Osteocyte (in vitro differentiated cells): ENCODE results near the gene TXNDC15. TPM values are rescaled to one million over a fixed set of nuclear protein-coding genes. Genes with fewer than 3 reads are reported as not detected.

Source experiments
- DNase-seq: peaks from one replicate; pipeline ENCODE4 v3.0.0; 2021; ENCODE audit warnings: mixed read lengths; ENCODE audit not compliant: unreplicated experiment; ENCODE audit errors: extremely low spot score
- H3K27ac Mint-ChIP-seq: one replicate; pipeline ENCODE4 v1.8.0; 2021; ENCODE audit warnings: mild to moderate bottlenecking, mixed read lengths; ENCODE audit not compliant: unreplicated experiment
- H3K27me3 Mint-ChIP-seq: one replicate; pipeline ENCODE4 v1.8.0; 2021; ENCODE audit warnings: mixed read lengths; ENCODE audit not compliant: unreplicated experiment
- H3K36me3 Mint-ChIP-seq: one replicate; pipeline ENCODE4 v1.8.0; 2021; ENCODE audit warnings: mixed read lengths; ENCODE audit not compliant: unreplicated experiment
- H3K4me1 Mint-ChIP-seq: one replicate; pipeline ENCODE4 v1.8.0; 2021; ENCODE audit warnings: mixed read lengths; ENCODE audit not compliant: unreplicated experiment
- H3K4me3 Mint-ChIP-seq: one replicate; pipeline ENCODE4 v1.8.0; 2021; ENCODE audit warnings: mild to moderate bottlenecking, moderate library complexity, mixed read lengths; ENCODE audit not compliant: unreplicated experiment
- H3K9me3 Mint-ChIP-seq: one replicate; pipeline ENCODE4 v1.8.0; 2021; ENCODE audit warnings: mixed read lengths; ENCODE audit not compliant: unreplicated experiment
- CTCF ChIP-seq: fragments of 200-600 bp; sonication (generic); IDR thresholded peaks from 2 replicates; pipeline ENCODE4 v1.5.0; 2021; ENCODE audit warnings: antibody characterized with exemption, mild to moderate bottlenecking, moderate library complexity
- total RNA-seq: library from RNA; stranded (reverse); gene quantifications from 2 replicates; pipeline ENCODE4 v1.2.1, GENCODE V29; 2021

Gene TXNDC15
- total RNA-seq, 1 donor from 2014 or later, result 68.2 TPM

GRCh38 chr5:134934202-134934601 lies 60.0 kb downstream of the TXNDC15 start:
- H3K4me1 Mint-ChIP-seq, result no peaks in the 10 kb centered on the region
- H3K9me3 Mint-ChIP-seq, result no peaks in the 10 kb centered on the region
- peaks cover 16% of the 10 kb centered on the region for H3K36me3 Mint-ChIP-seq
- H3K27me3 Mint-ChIP-seq, result no peaks in the 10 kb centered on the region
- H3K4me3 Mint-ChIP-seq, result no peak overlapping the region
- no peak for TF ChIP-seq CTCF
- no peak overlapping the region for H3K27ac Mint-ChIP-seq
- DNase-seq, result no peak

GRCh38 chr5:134935711-134936602 lies 61.8 kb downstream of the TXNDC15 start:
- no peak for DNase-seq
- Mint-ChIP-seq H3K4me3 (no peak overlapping the region), H3K27me3 (no peaks in the 10 kb centered on the region), H3K27ac (no peak overlapping the region), H3K9me3 (no peaks in the 10 kb centered on the region), H3K4me1 (no peaks in the 10 kb centered on the region), H3K36me3 (peaks cover 17% of the 10 kb centered on the region)
- no peak for TF ChIP-seq CTCF

- Mint-ChIP-seq H3K27ac (no peak overlapping the region), H3K9me3 (no peaks in the 10 kb centered on the region), H3K4me1 (no peaks in the 10 kb centered on the region), H3K4me3 (no peak overlapping the region), H3K36me3 (peaks cover 22% of the 10 kb centered on the region), H3K27me3 (no peaks in the 10 kb centered on the region)
- no peak for TF ChIP-seq CTCF
- DNase-seq, result no peak
Measured at GRCh38 chr5:134937526-134937925, 63.4 kb downstream of the TXNDC15 start.

- TF ChIP-seq CTCF, result no peak
- H3K27ac Mint-ChIP-seq, result no peak overlapping the region
- DNase-seq, result no peak
- peaks cover 21% of the 10 kb centered on the region for H3K36me3 Mint-ChIP-seq
- no peaks in the 10 kb centered on the region for H3K9me3 Mint-ChIP-seq
- no peaks in the 10 kb centered on the region for H3K27me3 Mint-ChIP-seq
- no peak overlapping the region for H3K4me3 Mint-ChIP-seq
- H3K4me1 Mint-ChIP-seq, result no peaks in the 10 kb centered on the region
Measured at GRCh38 chr5:134938030-134938429, 63.9 kb downstream of the TXNDC15 start.

GRCh38 chr5:134939500-134939899 lies 65.3 kb downstream of the TXNDC15 start:
- Mint-ChIP-seq H3K4me1 (peaks cover 2% of the 10 kb centered on the region), H3K9me3 (no peaks in the 10 kb centered on the region)
- TF ChIP-seq CTCF, result no peak

More at GRCh38 chr5:134939500-134939899, 65.3 kb downstream of the TXNDC15 start:
- H3K4me3 Mint-ChIP-seq, result no peak overlapping the region
- H3K27ac Mint-ChIP-seq, result no peak overlapping the region
- H3K27me3 Mint-ChIP-seq, result no peaks in the 10 kb centered on the region
- no peak for DNase-seq
- peaks cover 13% of the 10 kb centered on the region for H3K36me3 Mint-ChIP-seq
